B cell (primary cell): Measurements from ENCODE around the gene MCM3AP. TPM values are rescaled to one million over a fixed set of nuclear protein-coding genes. Genes with fewer than 3 reads are reported as not detected.

ENCODE experiments used
- ATAC-seq: fragments of 200-7000 bp; cut with Tn5 transposase; one replicate; pipeline ENCODE4 v1.10.0; 2021; ENCODE audit warnings: low read depth, mild to moderate bottlenecking, moderate number of reproducible peaks, moderate library complexity
- CTCF ChIA-PET: fragments of 350-600 bp; sonication (Branson Sonifier 250); formaldehyde crosslinking; loops from one replicate; lab custom pipeline; 2021; ENCODE audit warnings: antibody characterized with exemption, inconsistent platforms; lab: Charles Lee
- POLR2A ChIA-PET: fragments of 350-600 bp; sonication (Branson Sonifier 250); formaldehyde crosslinking; loops from one replicate; lab custom pipeline; 2021; ENCODE audit warnings: antibody characterized with exemption; lab: Charles Lee
- DNase-seq: peaks from one replicate; pipeline ENCODE4 v3.0.0; 2013
- H2AFZ ChIP-seq: 2 replicates; pipeline ENCODE4 v1.6.1; 2012; ENCODE audit warnings: mild to moderate bottlenecking, low read depth, low read length; ENCODE audit not compliant: insufficient read depth, poor library complexity, severe bottlenecking
- H3K27ac ChIP-seq, 2 donors: 1 replicate in 1 of 2; 2 replicates in 1 of 2; pipeline ENCODE4 v1.5.1; 2012 to 2013; ENCODE audit warnings: low read length in 2 of 2, mild to moderate bottlenecking in 2 of 2, moderate library complexity in 1 of 2
- H3K27me3 ChIP-seq, 4 experiments: fragments of 200-600 bp in 1 of 4; sonication (generic) in 1 of 4; replicated peaks in 1 of 4; 1 replicate in 2 of 4; 2 replicates in 2 of 4; pipeline versions ENCODE4 v1.6.1 to v1.7.0; 2013 to 2016; ENCODE audit warnings: low read length in 3 of 4, mild to moderate bottlenecking in 2 of 4, mixed read lengths in 1 of 4, moderate library complexity in 1 of 4; ENCODE audit not compliant: insufficient read depth in 4 of 4, control insufficient read depth in 3 of 4; ENCODE audit errors: control extremely low read depth in 1 of 4
- H3K36me3 ChIP-seq, 2 experiments: replicated peaks in 1 of 2; 1 replicate in 1 of 2; 2 replicates in 1 of 2; pipeline versions ENCODE4 v1.6.1 to v1.7.1; 2013; ENCODE audit warnings: low read length in 1 of 2; ENCODE audit not compliant: insufficient read depth in 2 of 2, control insufficient read depth in 1 of 2; ENCODE audit errors: control extremely low read depth in 1 of 2, extremely low read depth in 1 of 2
- H3K4me1 ChIP-seq, 2 donors: fragments of 200-600 bp in 1 of 2; sonication (generic) in 1 of 2; 1 replicate in 1 of 2; 2 replicates in 1 of 2; pipeline versions ENCODE4 v1.5.1 to v1.6.1; 2013 to 2017; ENCODE audit warnings: low read length in 2 of 2; ENCODE audit not compliant: control insufficient read depth in 2 of 2, insufficient read depth in 2 of 2
- H3K4me2 ChIP-seq: replicated peaks from 2 replicates; pipeline ENCODE3; 2012; ENCODE audit warnings: mild to moderate bottlenecking, low read depth, low read length; ENCODE audit not compliant: poor library complexity, severe bottlenecking
- H3K4me3 ChIP-seq, 5 experiments: fragments of 200-600 bp in 1 of 5; sonication (generic) in 1 of 5; 1 replicate in 3 of 5; 2 replicates in 2 of 5; pipeline versions ENCODE4 v1.5.1 to v1.7.0; 2011 to 2016; ENCODE audit warnings: low read length in 4 of 5, mild to moderate bottlenecking in 4 of 5, low read depth in 2 of 5, control low read depth in 1 of 5, moderate library complexity in 1 of 5; ENCODE audit not compliant: insufficient read depth in 1 of 5; ENCODE audit errors: control extremely low read depth in 1 of 5, extremely low read depth in 1 of 5
- H3K79me2 ChIP-seq: fragments of 200-600 bp; sonication (generic); one replicate; pipeline ENCODE4 v1.6.0; 2016; ENCODE audit warnings: low read length; ENCODE audit not compliant: control insufficient read depth, insufficient read depth
- H3K9ac ChIP-seq: fragments of 200-600 bp; sonication (generic); 2 replicates; pipeline ENCODE4 v1.6.1; 2017; ENCODE audit warnings: mild to moderate bottlenecking, low read length, moderate library complexity
- H3K9me3 ChIP-seq, 3 donors: one replicate each; pipeline versions ENCODE4 v1.6.1 to v1.7.1; 2013; ENCODE audit warnings: low read length in 2 of 3; ENCODE audit not compliant: control insufficient read depth in 2 of 3, insufficient read depth in 1 of 3; ENCODE audit errors: control extremely low read depth in 1 of 3
- H4K20me1 ChIP-seq: 2 replicates; pipeline ENCODE4 v1.6.0; 2012; ENCODE audit warnings: mild to moderate bottlenecking, low read length; ENCODE audit not compliant: insufficient read depth, control insufficient read depth, poor library complexity, severe bottlenecking
- H3K27ac Mint-ChIP-seq: one replicate; pipeline ENCODE4 v1.8.0; 2021; ENCODE audit warnings: mixed read lengths
- H3K27me3 Mint-ChIP-seq: one replicate; pipeline ENCODE4 v1.8.0; 2021; ENCODE audit warnings: mixed read lengths
- H3K4me1 Mint-ChIP-seq: one replicate; pipeline ENCODE4 v1.8.0; 2021; ENCODE audit warnings: mixed read lengths
- H3K4me3 Mint-ChIP-seq: one replicate; pipeline ENCODE4 v1.8.0; 2021; ENCODE audit warnings: mixed read lengths
- H3K9me3 Mint-ChIP-seq: one replicate; pipeline ENCODE4 v1.8.0; 2022; ENCODE audit warnings: mixed read lengths; ENCODE audit not compliant: insufficient read depth
- EZH2 ChIP-seq: IDR thresholded peaks from 2 replicates; pipeline ENCODE4 v1.6.1; 2012; ENCODE audit warnings: borderline replicate concordance, low read depth, mild to moderate bottlenecking, moderate library complexity, low read length; ENCODE audit not compliant: insufficient read depth, poor library complexity, severe bottlenecking
- WGBS: methylation state at CpG from one replicate; pipeline ENCODE4 v1.1.5; 2013; ENCODE audit warnings: missing lambda C conversion rate; ENCODE audit not compliant: insufficient coverage; 5-methylcytosine and 5-hydroxymethylcytosine counted together
- intact Hi-C: fragments of 100-400 bp; cut with micrococcal nuclease; formaldehyde crosslinking; loops from one replicate; pipeline ENCODE4 v1.10.0; 2022
- polyA plus RNA-seq: library from polyadenylated mRNA; depleted of rRNA; stranded (reverse); fragments of >200 nt; gene quantifications from 2 replicates; pipeline ENCODE4 v1.2.3, GENCODE V29; 2012
- total RNA-seq, 2 donors: library from RNA; stranded (reverse); fragments of 120-200 nt in 1 of 2; gene quantifications; 1 replicate in 1 of 2; 2 replicates in 1 of 2; pipeline versions ENCODE4 v1.2.3 to v1.2.4, GENCODE V29; 2013 to 2022
- TF ChIP-seq, protein P1 (sequence below): fragments of 200-600 bp; IDR thresholded peaks from one replicate; pipeline ENCODE4 v1.8.0; 2022; ENCODE audit warnings: antibody characterized with exemption, mild to moderate bottlenecking

MCM3AP gene
- total and polyA plus RNA-seq, 2 donors (not counting 1 experiment from before 2014, with no cell fraction given), result 61.7 to 180 TPM

GRCh38 chr21:46211376-46211775 is 74.0 kb downstream of the MCM3AP start:
- DNase-seq, result no peak
- Histone ChIP-seq H3K27ac (no peak overlapping the region), H3K4me2 (no peak overlapping the region), H3K27me3 (no peaks in the 10 kb centered on the region), H3K4me3 (no peak overlapping the region), H4K20me1 (no peaks in the 10 kb centered on the region), H3K79me2 (no peaks in the 10 kb centered on the region), H2AFZ (no peak overlapping the region), H3K9me3 (no peaks in the 10 kb centered on the region), H3K4me1 (no peaks in the 10 kb centered on the region), H3K9ac (no peak overlapping the region), H3K36me3 (no peaks in the 10 kb centered on the region)
- ChIA-PET POLR2A (no interaction called here), CTCF (no interaction called here)
- Mint-ChIP-seq H3K27ac (no peak overlapping the region), H3K4me3 (no peak overlapping the region), H3K27me3 (no peaks in the 10 kb centered on the region), H3K9me3 (no peaks in the 10 kb centered on the region), H3K4me1 (no peaks in the 10 kb centered on the region)
- TF ChIP-seq, protein P1, sequence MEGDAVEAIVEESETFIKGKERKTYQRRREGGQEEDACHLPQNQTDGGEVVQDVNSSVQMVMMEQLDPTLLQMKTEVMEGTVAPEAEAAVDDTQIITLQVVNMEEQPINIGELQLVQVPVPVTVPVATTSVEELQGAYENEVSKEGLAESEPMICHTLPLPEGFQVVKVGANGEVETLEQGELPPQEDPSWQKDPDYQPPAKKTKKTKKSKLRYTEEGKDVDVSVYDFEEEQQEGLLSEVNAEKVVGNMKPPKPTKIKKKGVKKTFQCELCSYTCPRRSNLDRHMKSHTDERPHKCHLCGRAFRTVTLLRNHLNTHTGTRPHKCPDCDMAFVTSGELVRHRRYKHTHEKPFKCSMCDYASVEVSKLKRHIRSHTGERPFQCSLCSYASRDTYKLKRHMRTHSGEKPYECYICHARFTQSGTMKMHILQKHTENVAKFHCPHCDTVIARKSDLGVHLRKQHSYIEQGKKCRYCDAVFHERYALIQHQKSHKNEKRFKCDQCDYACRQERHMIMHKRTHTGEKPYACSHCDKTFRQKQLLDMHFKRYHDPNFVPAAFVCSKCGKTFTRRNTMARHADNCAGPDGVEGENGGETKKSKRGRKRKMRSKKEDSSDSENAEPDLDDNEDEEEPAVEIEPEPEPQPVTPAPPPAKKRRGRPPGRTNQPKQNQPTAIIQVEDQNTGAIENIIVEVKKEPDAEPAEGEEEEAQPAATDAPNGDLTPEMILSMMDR, result no peak
- no peak for TF ChIP-seq EZH2
- WGBS, result 97% methylated on average over 7 of the region's 7 CpGs
- intact Hi-C loops, result no loop called here
- no peak for ATAC-seq

GRCh38 chr21:46210378-46211136 is 74.9 kb downstream of the MCM3AP start:
- H3K4me3 ChIP-seq, result no peak overlapping the region
- no peaks in the 10 kb centered on the region for H3K9me3 ChIP-seq
- Mint-ChIP-seq H3K4me1 (no peaks in the 10 kb centered on the region), H3K27ac (no peak overlapping the region), H3K9me3 (no peaks in the 10 kb centered on the region), H3K4me3 (no peak overlapping the region), H3K27me3 (no peaks in the 10 kb centered on the region)
- CTCF ChIA-PET, result no interaction called here
- H4K20me1 ChIP-seq, result no peaks in the 10 kb centered on the region
- POLR2A ChIA-PET, result no interaction called here
- intact Hi-C loops, result no loop called here
- no peak overlapping the region for H3K9ac ChIP-seq
- no peaks in the 10 kb centered on the region for H3K4me1 ChIP-seq
- no peaks in the 10 kb centered on the region for H3K36me3 ChIP-seq
- no peaks in the 10 kb centered on the region for H3K27me3 ChIP-seq
- no peak overlapping the region for H3K4me2 ChIP-seq
- WGBS, result 90% methylated on average over 13 of the region's 16 CpGs
- ATAC-seq (no peak), DNase-seq (no peak)
- no peaks in the 10 kb centered on the region for H3K79me2 ChIP-seq
- H2AFZ ChIP-seq, result no peak overlapping the region
- H3K27ac ChIP-seq, result no peak overlapping the region
- TF ChIP-seq EZH2, result no peak
- TF ChIP-seq, protein P1, result no peak
